CD14-positive monocyte (primary cell): ENCODE results near the gene LSM3. TPM values are rescaled to one million over a fixed set of nuclear protein-coding genes. Genes with fewer than 3 reads are reported as not detected.

Source experiments
- DNase-seq, 3 donors: peaks; one replicate each; pipeline ENCODE4 v3.0.0-alpha.2; 2011 to 2022
- H2AFZ ChIP-seq: 2 replicates; pipeline ENCODE4 v1.6.0; 2012; ENCODE audit warnings: mild to moderate bottlenecking, low read depth, low read length, inconsistent platforms; ENCODE audit not compliant: insufficient read depth, poor library complexity, severe bottlenecking
- H3K27ac ChIP-seq, 2 donors: 1 replicate in 1 of 2; 2 replicates in 1 of 2; pipeline ENCODE4 v1.5.1; 2012 to 2013; ENCODE audit warnings: low read length in 2 of 2, control low read depth in 1 of 2, inconsistent platforms in 1 of 2, low read depth in 1 of 2, mild to moderate bottlenecking in 1 of 2
- H3K27me3 ChIP-seq, 2 donors: one replicate each; pipeline versions ENCODE4 v1.6.0 to v1.6.1; 2011 to 2013; ENCODE audit warnings: low read length in 2 of 2; ENCODE audit not compliant: control insufficient read depth in 2 of 2, insufficient read depth in 2 of 2
- H3K36me3 ChIP-seq, 2 donors: replicated peaks in 1 of 2; 1 replicate in 1 of 2; 2 replicates in 1 of 2; pipeline versions ENCODE4 v1.5.1 to v1.6.1; 2012 to 2013; ENCODE audit warnings: low read length in 2 of 2, control low read depth in 1 of 2, inconsistent platforms in 1 of 2, mild to moderate bottlenecking in 1 of 2; ENCODE audit not compliant: insufficient read depth in 2 of 2, control insufficient read depth in 1 of 2
- H3K4me1 ChIP-seq, 2 donors: 1 replicate in 1 of 2; 2 replicates in 1 of 2; pipeline versions ENCODE4 v1.5.1 to v1.6.1; 2012 to 2013; ENCODE audit warnings: low read length in 2 of 2, control low read depth in 1 of 2, inconsistent platforms in 1 of 2, mild to moderate bottlenecking in 1 of 2, moderate library complexity in 1 of 2; ENCODE audit not compliant: insufficient read depth in 2 of 2, control insufficient read depth in 1 of 2
- H3K4me2 ChIP-seq: replicated peaks from 2 replicates; pipeline ENCODE3; 2012; ENCODE audit warnings: low read length, moderate library complexity, mild to moderate bottlenecking; ENCODE audit not compliant: poor library complexity, severe bottlenecking; ENCODE audit errors: extremely low read depth
- H3K4me3 ChIP-seq, 3 experiments: fragments of 200-600 bp in 1 of 3; sonication (generic) in 1 of 3; replicated peaks in 1 of 3; 1 replicate in 2 of 3; 2 replicates in 1 of 3; pipeline ENCODE4 v1.5.1; 2011 to 2013; ENCODE audit warnings: low read length in 3 of 3, mild to moderate bottlenecking in 3 of 3, control low read depth in 2 of 3, low read depth in 2 of 3, inconsistent platforms in 1 of 3, moderate library complexity in 1 of 3
- H3K79me2 ChIP-seq: 2 replicates; pipeline ENCODE4 v1.6.0; 2012; ENCODE audit warnings: mild to moderate bottlenecking, control low read depth, inconsistent platforms, low read length, moderate library complexity; ENCODE audit not compliant: insufficient read depth
- H3K9ac ChIP-seq: 2 replicates; pipeline ENCODE4 v1.6.0; 2017; ENCODE audit warnings: low read length, mild to moderate bottlenecking; ENCODE audit not compliant: insufficient read depth, poor library complexity, severe bottlenecking
- H3K9me3 ChIP-seq, 2 donors: replicated peaks in 1 of 2; 1 replicate in 1 of 2; 2 replicates in 1 of 2; pipeline versions ENCODE4 v1.5.1 to v1.6.1; 2012 to 2013; ENCODE audit warnings: low read length in 2 of 2, control low read depth in 1 of 2; ENCODE audit not compliant: control insufficient read depth in 1 of 2, insufficient read depth in 1 of 2
- H4K20me1 ChIP-seq: 2 replicates; pipeline ENCODE4 v1.6.0; 2012; ENCODE audit warnings: mild to moderate bottlenecking, low read length, control low read depth, moderate library complexity; ENCODE audit not compliant: insufficient read depth
- H3K27ac Mint-ChIP-seq, 7 donors: one replicate each; pipeline ENCODE4 v1.8.0; 2020; ENCODE audit warnings: mild to moderate bottlenecking in 7 of 7, mixed read lengths in 7 of 7, moderate library complexity in 6 of 7, inconsistent platforms in 2 of 7
- H3K27me3 Mint-ChIP-seq, 3 donors: one replicate each; pipeline ENCODE4 v1.8.0; 2021 to 2022; ENCODE audit warnings: low read depth in 3 of 3, mild to moderate bottlenecking in 3 of 3, mixed read lengths in 3 of 3, moderate library complexity in 3 of 3, inconsistent platforms in 1 of 3
- H3K36me3 Mint-ChIP-seq, 2 donors: one replicate each; pipeline ENCODE4 v1.8.0; 2020; ENCODE audit warnings: mixed read lengths in 2 of 2, inconsistent platforms in 1 of 2, mild to moderate bottlenecking in 1 of 2
- H3K4me1 Mint-ChIP-seq: one replicate; pipeline ENCODE4 v1.8.0; 2020; ENCODE audit warnings: mild to moderate bottlenecking, mixed read lengths
- H3K4me3 Mint-ChIP-seq, 2 donors: one replicate each; pipeline ENCODE4 v1.8.0; 2020; ENCODE audit warnings: mild to moderate bottlenecking in 2 of 2, mixed read lengths in 2 of 2, moderate library complexity in 1 of 2
- H3K9me3 Mint-ChIP-seq, 7 donors: one replicate each; pipeline ENCODE4 v1.8.0; 2020 to 2022; ENCODE audit warnings: mixed read lengths in 7 of 7, mild to moderate bottlenecking in 6 of 7, moderate library complexity in 6 of 7, inconsistent platforms in 2 of 7
- CTCF ChIP-seq: fragments of 200-600 bp; IDR thresholded peaks from one replicate; pipeline ENCODE4 v1.8.0; 2022; ENCODE audit warnings: antibody characterized with exemption, mild to moderate bottlenecking
- WGBS: methylation state at CpG from one replicate; pipeline ENCODE4 v1.1.5; 2013; ENCODE audit warnings: missing lambda C conversion rate; ENCODE audit not compliant: insufficient coverage; 5-methylcytosine and 5-hydroxymethylcytosine counted together
- intact Hi-C, 2 donors: fragments of 100-400 bp; cut with micrococcal nuclease; formaldehyde crosslinking; loops; one replicate each; pipeline versions ENCODE4 v1.15.0 to v1.15.1; 2023
- polyA plus RNA-seq, 3 donors: library from polyadenylated mRNA; depleted of rRNA in 1 of 3; unstranded in 2 of 3; stranded (reverse) in 1 of 3; fragments of 300-500 nt in 2 of 3; fragments of >200 nt in 1 of 3; fragmentation: Illumina TruSeq in 2 of 3; gene quantifications; 1 replicate in 2 of 3; 2 replicates in 1 of 3; pipeline ENCODE4 v1.2.3, GENCODE V29; 2012 to 2021

Gene LSM3
- polyA plus RNA-seq, 3 donors, result 4.1 to 23.2 (median 19.8) TPM

GRCh38 chr3:14140668-14141067 is 37.9 kb upstream of the LSM3 start:
- H3K4me1 Mint-ChIP-seq, result peaks cover 29% of the 10 kb centered on the region
- intact Hi-C loops, result loop anchor here in 1 of 2 donors (5.0 kb wide), 1 partner anchor 37 kb away; the partner anchor contains the start of genes LSM3 and XPC
- peaks cover 23 to 30% of the 10 kb centered on the region in 2 donors for H3K4me1 ChIP-seq

GRCh38 chr3:14141144-14141543 is 37.5 kb upstream of the LSM3 start:
- Histone ChIP-seq H4K20me1 (no peaks in the 10 kb centered on the region), H3K36me3 (peaks cover 57 to 67% of the 10 kb centered on the region in 2 donors), H3K4me1 (peaks cover 27 to 34% of the 10 kb centered on the region in 2 donors), H3K27me3 (no peaks in the 10 kb centered on the region), H3K27ac (peak overlapping the region in 1 of 2 donors; percentile 100), H3K79me2 (no peaks in the 10 kb centered on the region), H3K4me3 (no peak overlapping the region), H3K9ac (no peak overlapping the region), H2AFZ (no peak overlapping the region), H3K9me3 (no peaks in the 10 kb centered on the region), H3K4me2 (no peak overlapping the region)
- no peak for TF ChIP-seq CTCF
- intact Hi-C loops, result loop anchor here in 1 of 2 donors (5.0 kb wide), 1 partner anchor 36 kb away; the partner anchor contains the start of genes LSM3 and XPC
- peak overlapping the region in 3 of 7 donors; percentile 58 to 89 (median 80) for H3K27ac Mint-ChIP-seq
- H3K9me3 Mint-ChIP-seq, result no peaks in the 10 kb centered on the region
- no peak overlapping the region for H3K4me3 Mint-ChIP-seq
- H3K4me1 Mint-ChIP-seq, result peaks cover 33% of the 10 kb centered on the region
- DNase-seq, result no peak
- H3K36me3 Mint-ChIP-seq, result peaks cover 61 to 66% of the 10 kb centered on the region in 2 donors
- WGBS, result no CpG with 5 or more reads among the region's 2 CpGs
- H3K27me3 Mint-ChIP-seq, result peaks cover 0 to 3% (median 2%) of the 10 kb centered on the region in 3 donors

More at GRCh38 chr3:14140668-14141067, 37.9 kb upstream of the LSM3 start:
- 83% methylated on average over 2 of the region's 2 CpGs for WGBS
- no peaks in the 10 kb centered on the region for H3K79me2 ChIP-seq
- Mint-ChIP-seq H3K4me3 (no peak overlapping the region), H3K9me3 (no peaks in the 10 kb centered on the region), H3K27me3 (peaks cover 0 to 3% (median 2%) of the 10 kb centered on the region in 3 donors), H3K27ac (peak overlapping the region in 4 of 7 donors; percentile 26 to 67 (median 57)), H3K36me3 (peaks cover 62 to 66% of the 10 kb centered on the region in 2 donors)
- peak overlapping the region in 1 of 2 donors; percentile 100 for H3K27ac ChIP-seq
- no peak for TF ChIP-seq CTCF
- DNase-seq, result no peak
- H3K27me3 ChIP-seq, result no peaks in the 10 kb centered on the region
- H2AFZ ChIP-seq, result no peak overlapping the region
- no peaks in the 10 kb centered on the region for H3K9me3 ChIP-seq
- peaks cover 58 to 70% of the 10 kb centered on the region in 2 donors for H3K36me3 ChIP-seq
- no peaks in the 10 kb centered on the region for H4K20me1 ChIP-seq
- no peak overlapping the region for H3K4me3 ChIP-seq
- H3K4me2 ChIP-seq, result no peak overlapping the region
- H3K9ac ChIP-seq, result no peak overlapping the region
